Epidermal melanocyte (primary cell): ENCODE measurements around the gene ZNF296.
A peak's percentile ranks its signal among the peaks of the same experiment; 100 is the strongest.

ENCODE experiments used
- DNase-seq: peaks from one replicate; pipeline ENCODE4 v3.0.0; 2011; ENCODE audit warnings: low spot score; ENCODE audit not compliant: insufficient read length

The ZNF296 gene

GRCh38 chr19:45061965-45062364 is 14.3 kb downstream of the ZNF296 start:
- DNase-seq = no peak

GRCh38 chr19:45059258-45059965 is 16.9 kb downstream of the ZNF296 start:
- DNase-seq = peak; percentile 77

- no peak for DNase-seq
These were observed 17.6 kb downstream of the ZNF296 start for GRCh38 chr19:45058622-45059159.

GRCh38 chr19:45057444-45057843 is 18.8 kb downstream of the ZNF296 start:
- DNase-seq = no peak

GRCh38 chr19:45056831-45057230 is 19.4 kb downstream of the ZNF296 start:
- DNase-seq = no peak

GRCh38 chr19:45051929-45052579 is 24.2 kb downstream of the ZNF296 start:
- no peak for DNase-seq

- DNase-seq = no peak
These were observed 26.2 kb downstream of the ZNF296 start for GRCh38 chr19:45050036-45050435.

- no peak for DNase-seq
These were observed 27.1 kb downstream of the ZNF296 start for GRCh38 chr19:45049073-45049736.

GRCh38 chr19:45047188-45047797 is 29.0 kb downstream of the ZNF296 start:
- DNase-seq = no peak

- no peak for DNase-seq
These were observed 29.9 kb downstream of the ZNF296 start for GRCh38 chr19:45046355-45046754.

GRCh38 chr19:45045671-45046353 is 30.5 kb downstream of the ZNF296 start:
- DNase-seq = no peak

GRCh38 chr19:45041125-45041524 is 35.2 kb downstream of the ZNF296 start:
- no peak for DNase-seq

- no peak for DNase-seq
These were observed 36.1 kb downstream of the ZNF296 start for GRCh38 chr19:45040059-45040771.

GRCh38 chr19:45038931-45039893 is 37.1 kb downstream of the ZNF296 start, which contains the start of gene CLASRP:
TSS of gene CLASRP (plus strand) at chr19:45039045. CDS start at chr19:45040213, 1,168 bp downstream.
- peak; percentile 80 for DNase-seq

GRCh38 chr19:45037393-45038169 is 38.7 kb downstream of the ZNF296 start:
- DNase-seq = no peak

GRCh38 chr19:45035755-45036154 is 40.5 kb downstream of the ZNF296 start:
- no peak for DNase-seq

GRCh38 chr19:45032421-45032820 is 43.9 kb downstream of the ZNF296 start:
- DNase-seq = no peak

GRCh38 chr19:45030825-45031224 is 45.5 kb downstream of the ZNF296 start:
- DNase-seq = no peak

GRCh38 chr19:45027371-45027770 is 48.9 kb downstream of the ZNF296 start:
- no peak for DNase-seq
